GM23248 (cell line): ENCODE results near the gene GIGYF2.

Source experiments
- EZH2 ChIP-seq: fragments of 200-600 bp; sonication (generic); IDR thresholded peaks from 2 replicates; pipeline ENCODE4 v1.6.1; 2018; ENCODE audit warnings: antibody characterized with exemption, mild to moderate bottlenecking; ENCODE audit not compliant: insufficient read depth, poor library complexity, severe bottlenecking
- EZH2phosphoT487 ChIP-seq: fragments of 200-600 bp; sonication (generic); IDR thresholded peaks from 2 replicates; pipeline ENCODE4 v1.6.1; 2018; ENCODE audit warnings: antibody characterized with exemption, moderate library complexity, mild to moderate bottlenecking, low read depth; ENCODE audit not compliant: insufficient read depth

- TF ChIP-seq EZH2 (no peak), EZH2phosphoT487 (no peak)
Observed at GRCh38 chr2:232767866-232768265, 70.7 kb downstream of the GIGYF2 start.
